Liver (tissue), 9 donors: Measurements from ENCODE around the gene MADCAM1. TPM values are rescaled to one million over a fixed set of nuclear protein-coding genes. Genes with fewer than 3 reads are reported as not detected.

ENCODE experiments used
- DNase-seq: peaks from one replicate; pipeline ENCODE4 v3.0.0-alpha.2; 2017; ENCODE audit warnings: low spot score
- H3K27ac ChIP-seq, 2 donors: one replicate each; pipeline ENCODE4 v1.7.0; 2013; ENCODE audit warnings: inconsistent platforms in 2 of 2, low read length in 2 of 2, control low read depth in 1 of 2, low read depth in 1 of 2, mild to moderate bottlenecking in 1 of 2
- H3K27me3 ChIP-seq, 4 donors: one replicate each; pipeline versions ENCODE4 v1.6.1 to v1.7.0; 2013; ENCODE audit warnings: low read length in 3 of 4, inconsistent platforms in 1 of 4, mild to moderate bottlenecking in 1 of 4, moderate library complexity in 1 of 4; ENCODE audit not compliant: control insufficient read depth in 4 of 4, insufficient read depth in 4 of 4
- H3K36me3 ChIP-seq, 4 donors: one replicate each; pipeline versions ENCODE4 v1.6.1 to v1.7.0; 2013; ENCODE audit warnings: low read length in 3 of 4, mild to moderate bottlenecking in 3 of 4, low read depth in 1 of 4, moderate library complexity in 1 of 4; ENCODE audit not compliant: control insufficient read depth in 4 of 4, insufficient read depth in 3 of 4
- H3K4me1 ChIP-seq, 4 donors: one replicate each; pipeline versions ENCODE4 v1.6.1 to v1.7.0; 2013; ENCODE audit warnings: low read length in 3 of 4, mild to moderate bottlenecking in 3 of 4, moderate library complexity in 1 of 4; ENCODE audit not compliant: control insufficient read depth in 4 of 4, insufficient read depth in 4 of 4
- H3K4me3 ChIP-seq, 3 donors: one replicate each; pipeline versions ENCODE4 v1.6.1 to v1.7.0; 2013; ENCODE audit warnings: low read length in 3 of 3, control low read depth in 1 of 3, low read depth in 1 of 3, mild to moderate bottlenecking in 1 of 3
- H3K9ac ChIP-seq, 2 donors: one replicate each; pipeline ENCODE4 v1.7.0; 2013; ENCODE audit warnings: low read length in 2 of 2, mild to moderate bottlenecking in 2 of 2, moderate library complexity in 2 of 2, control low read depth in 1 of 2, low read depth in 1 of 2
- H3K9me3 ChIP-seq, 4 donors: one replicate each; pipeline versions ENCODE4 v1.6.1 to v1.7.0; 2013; ENCODE audit warnings: low read length in 3 of 4; ENCODE audit not compliant: control insufficient read depth in 4 of 4
- EGR1 ChIP-seq, 2 donors: IDR thresholded peaks; 2 replicates each; pipeline ENCODE4 v1.6.1; 2016 to 2018; ENCODE audit warnings: antibody characterized with exemption in 2 of 2, low read depth in 2 of 2
- FOXA1 ChIP-seq: IDR thresholded peaks from 2 replicates; pipeline ENCODE4 v1.6.1; 2016; ENCODE audit warnings: antibody characterized with exemption
- FOXA2 ChIP-seq: IDR thresholded peaks from 2 replicates; pipeline ENCODE4 v1.6.1; 2016; ENCODE audit warnings: antibody characterized with exemption
- HNF4A ChIP-seq, 2 donors: conservative IDR thresholded peaks; 2 replicates each; pipeline ENCODE4 v1.6.1; 2016; ENCODE audit warnings: antibody characterized with exemption in 2 of 2, mild to moderate bottlenecking in 2 of 2
- HNF4G ChIP-seq: IDR thresholded peaks from 2 replicates; pipeline ENCODE4 v1.6.1; 2016; ENCODE audit warnings: antibody characterized with exemption
- JUND ChIP-seq, 2 donors: IDR thresholded peaks; 2 replicates each; pipeline ENCODE4 v1.6.1; 2016; ENCODE audit warnings: antibody characterized with exemption in 2 of 2
- RAD21 ChIP-seq, 2 donors: IDR thresholded peaks; 2 replicates each; pipeline ENCODE4 v1.6.1; 2016; ENCODE audit warnings: antibody characterized with exemption in 2 of 2, mild to moderate bottlenecking in 2 of 2
- RXRA ChIP-seq, 2 donors: IDR thresholded peaks; 2 replicates each; pipeline ENCODE4 v1.6.1; 2017 to 2018; ENCODE audit warnings: antibody characterized with exemption in 2 of 2, mild to moderate bottlenecking in 1 of 2
- SP1 ChIP-seq: IDR thresholded peaks from 2 replicates; pipeline ENCODE4 v1.6.1; 2018; ENCODE audit warnings: antibody characterized with exemption, mild to moderate bottlenecking
- TAF1 ChIP-seq: conservative IDR thresholded peaks from 2 replicates; pipeline ENCODE4 v1.6.1; 2016; ENCODE audit warnings: antibody characterized with exemption, mild to moderate bottlenecking
- YY1 ChIP-seq: IDR thresholded peaks from 2 replicates; pipeline ENCODE4 v1.6.1; 2016; ENCODE audit warnings: antibody characterized with exemption, mild to moderate bottlenecking
- WGBS: extraction: QIAGEN DNeasy Blood & Tissue Kit; methylation state at CpG from one replicate; pipeline ENCODE4 v1.1.7; 2013; 5-methylcytosine and 5-hydroxymethylcytosine counted together
- polyA plus RNA-seq, 2 donors: library from polyadenylated mRNA; stranded (reverse) in 1 of 2; unstranded in 1 of 2; fragments of 200-250 nt in 1 of 2; fragments of >200 nt in 1 of 2; fragmentation: Nextera tagmentation in 1 of 2; extraction: Ambion mirVana in 1 of 2; gene quantifications; one replicate each; pipeline versions ENCODE4 v1.2.1 to v1.2.3, GENCODE V29; 2013 to 2015
- total RNA-seq, 2 donors: library from RNA; depleted of rRNA; stranded (reverse); fragments of >200 nt; gene quantifications; one replicate each; pipeline ENCODE4 v1.2.3, GENCODE V29; 2014
- TF ChIP-seq, protein P1 (sequence below): IDR thresholded peaks from 2 replicates; pipeline ENCODE4 v1.6.1; 2016; ENCODE audit warnings: antibody characterized with exemption
- TF ChIP-seq, protein P2 (sequence below): IDR thresholded peaks from 2 replicates; pipeline ENCODE4 v1.6.1; 2016; ENCODE audit warnings: antibody characterized with exemption
- TF ChIP-seq, protein P3 (sequence below): IDR thresholded peaks from 2 replicates; pipeline ENCODE4 v1.6.1; 2016; ENCODE audit warnings: antibody characterized with exemption
- TF ChIP-seq, protein P4 (sequence below): fragments of 150-350 bp; IDR thresholded peaks from 2 replicates; pipeline ENCODE4 v1.5.1; 2017; ENCODE audit warnings: improper control_type of control experiment, low read depth, low read length; ENCODE audit not compliant: missing input control
- donor health status: healthy.
- donor health status: healthy.
- donor health status: healthy.
- donor health status: healthy.
- donor health status: healthy.

MADCAM1 gene
- total and polyA plus RNA-seq, 4 donors = 0.17 to 0.32 (median 0.24) TPM

DNA sequence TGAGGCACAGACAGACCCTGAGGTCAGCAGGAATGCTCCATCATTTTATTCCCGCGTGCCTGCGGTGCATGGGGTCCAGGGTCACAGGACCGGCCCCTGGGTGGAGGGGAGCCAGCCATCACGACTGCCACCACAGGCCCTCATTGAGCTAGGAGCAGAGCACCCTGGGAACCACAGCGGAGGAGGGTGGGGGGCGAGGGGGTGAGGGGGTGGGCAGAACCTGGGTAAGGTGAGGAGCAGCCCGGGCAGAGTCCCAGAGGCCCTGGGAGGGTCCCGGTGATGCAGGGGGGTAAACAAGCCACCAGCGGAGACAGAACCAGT lies 1.2 kb upstream of the MADCAM1 start:
- no peak for DNase-seq
- 58% methylated on average over 10 of the region's 10 CpGs for whole genome bisulfite sequencing
- Histone ChIP-seq H3K36me3 (no peaks in the 10 kb centered on the region), H3K4me3 (no peak overlapping the region), H3K9me3 (no peaks in the 10 kb centered on the region), H3K4me1 (peaks cover 0 to 7% (median 4%) of the 10 kb centered on the region in 4 donors), H3K27me3 (peaks cover 0 to 5% (median 0%) of the 10 kb centered on the region in 4 donors), H3K27ac (no peak overlapping the region), H3K9ac (no peak overlapping the region)
- no peak for TF ChIP-seq YY1
- no peak for TF ChIP-seq EGR1 (IDR thresholded peaks at IDR 0.05; ENCODE audit: low read depth in 2 of 2)
- TF ChIP-seq, protein P1, sequence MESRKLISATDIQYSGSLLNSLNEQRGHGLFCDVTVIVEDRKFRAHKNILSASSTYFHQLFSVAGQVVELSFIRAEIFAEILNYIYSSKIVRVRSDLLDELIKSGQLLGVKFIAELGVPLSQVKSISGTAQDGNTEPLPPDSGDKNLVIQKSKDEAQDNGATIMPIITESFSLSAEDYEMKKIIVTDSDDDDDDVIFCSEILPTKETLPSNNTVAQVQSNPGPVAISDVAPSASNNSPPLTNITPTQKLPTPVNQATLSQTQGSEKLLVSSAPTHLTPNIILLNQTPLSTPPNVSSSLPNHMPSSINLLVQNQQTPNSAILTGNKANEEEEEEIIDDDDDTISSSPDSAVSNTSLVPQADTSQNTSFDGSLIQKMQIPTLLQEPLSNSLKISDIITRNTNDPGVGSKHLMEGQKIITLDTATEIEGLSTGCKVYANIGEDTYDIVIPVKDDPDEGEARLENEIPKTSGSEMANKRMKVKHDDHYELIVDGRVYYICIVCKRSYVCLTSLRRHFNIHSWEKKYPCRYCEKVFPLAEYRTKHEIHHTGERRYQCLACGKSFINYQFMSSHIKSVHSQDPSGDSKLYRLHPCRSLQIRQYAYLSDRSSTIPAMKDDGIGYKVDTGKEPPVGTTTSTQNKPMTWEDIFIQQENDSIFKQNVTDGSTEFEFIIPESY = no peak
- TF ChIP-seq, protein P2, sequence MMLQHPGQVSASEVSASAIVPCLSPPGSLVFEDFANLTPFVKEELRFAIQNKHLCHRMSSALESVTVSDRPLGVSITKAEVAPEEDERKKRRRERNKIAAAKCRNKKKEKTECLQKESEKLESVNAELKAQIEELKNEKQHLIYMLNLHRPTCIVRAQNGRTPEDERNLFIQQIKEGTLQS = no peak
- TF ChIP-seq FOXA1 = no peak
- TF ChIP-seq TAF1 = no peak
- TF ChIP-seq SP1 = no peak
- no peak for TF ChIP-seq FOXA2
- TF ChIP-seq, protein P3, sequence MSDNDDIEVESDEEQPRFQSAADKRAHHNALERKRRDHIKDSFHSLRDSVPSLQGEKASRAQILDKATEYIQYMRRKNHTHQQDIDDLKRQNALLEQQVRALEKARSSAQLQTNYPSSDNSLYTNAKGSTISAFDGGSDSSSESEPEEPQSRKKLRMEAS = no peak
- TF ChIP-seq HNF4A (conservative IDR thresholded peaks at IDR 0.05) = no peak
- no peak for TF ChIP-seq RAD21 (IDR thresholded peaks at IDR 0.05)
- no peak for TF ChIP-seq JUND (IDR thresholded peaks at IDR 0.05)

DNA sequence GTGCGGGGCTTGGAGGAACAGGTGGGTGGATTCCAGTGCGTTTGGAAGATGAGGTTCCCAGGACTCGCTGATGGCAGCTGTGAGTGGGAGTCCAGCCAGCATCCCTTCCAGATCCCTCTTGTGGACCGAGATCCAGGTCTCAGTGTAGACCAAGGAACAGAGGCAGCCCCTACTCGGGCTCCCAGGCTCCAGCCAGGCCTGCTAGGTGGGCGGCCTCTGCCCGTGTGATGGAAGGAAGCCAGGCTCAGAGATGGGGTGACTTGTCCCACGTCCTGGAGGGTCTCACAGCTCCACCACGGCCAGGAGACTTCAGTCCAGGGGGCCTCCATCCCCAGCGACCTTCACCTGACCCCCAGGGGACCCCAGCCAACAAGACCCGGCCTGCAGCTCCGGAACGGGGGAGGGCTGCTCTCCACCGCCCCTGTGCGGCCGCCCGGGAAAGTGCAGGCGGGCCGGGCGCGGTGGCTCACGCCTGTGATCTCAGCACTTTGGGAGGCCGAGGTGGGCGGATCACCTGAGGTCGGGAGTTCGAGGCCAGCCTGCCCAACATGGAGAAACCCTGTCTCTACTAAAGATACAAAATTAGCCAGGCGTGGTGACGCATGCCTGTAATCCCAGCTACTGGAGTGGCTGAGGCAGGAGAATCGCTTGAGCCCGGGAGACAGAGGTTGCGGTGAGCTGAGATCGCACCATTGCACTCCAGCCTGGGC lies 729 bp upstream of the MADCAM1 start:
- Histone ChIP-seq H3K9ac (no peak overlapping the region), H3K27ac (no peak overlapping the region), H3K9me3 (no peaks in the 10 kb centered on the region), H3K36me3 (no peaks in the 10 kb centered on the region), H3K4me1 (peaks cover 0 to 7% (median 4%) of the 10 kb centered on the region in 4 donors), H3K4me3 (no peak overlapping the region), H3K27me3 (peaks cover 0 to 5% (median 0%) of the 10 kb centered on the region in 4 donors)
- 20% methylated on average over 32 of the region's 32 CpGs for WGBS
- TF ChIP-seq RAD21 (IDR thresholded peaks at IDR 0.05) (peak in 1 of 2 donors; percentile 62), HNF4A (conservative IDR thresholded peaks at IDR 0.05) (no peak), HNF4G (no peak)
- TF ChIP-seq, protein P4, sequence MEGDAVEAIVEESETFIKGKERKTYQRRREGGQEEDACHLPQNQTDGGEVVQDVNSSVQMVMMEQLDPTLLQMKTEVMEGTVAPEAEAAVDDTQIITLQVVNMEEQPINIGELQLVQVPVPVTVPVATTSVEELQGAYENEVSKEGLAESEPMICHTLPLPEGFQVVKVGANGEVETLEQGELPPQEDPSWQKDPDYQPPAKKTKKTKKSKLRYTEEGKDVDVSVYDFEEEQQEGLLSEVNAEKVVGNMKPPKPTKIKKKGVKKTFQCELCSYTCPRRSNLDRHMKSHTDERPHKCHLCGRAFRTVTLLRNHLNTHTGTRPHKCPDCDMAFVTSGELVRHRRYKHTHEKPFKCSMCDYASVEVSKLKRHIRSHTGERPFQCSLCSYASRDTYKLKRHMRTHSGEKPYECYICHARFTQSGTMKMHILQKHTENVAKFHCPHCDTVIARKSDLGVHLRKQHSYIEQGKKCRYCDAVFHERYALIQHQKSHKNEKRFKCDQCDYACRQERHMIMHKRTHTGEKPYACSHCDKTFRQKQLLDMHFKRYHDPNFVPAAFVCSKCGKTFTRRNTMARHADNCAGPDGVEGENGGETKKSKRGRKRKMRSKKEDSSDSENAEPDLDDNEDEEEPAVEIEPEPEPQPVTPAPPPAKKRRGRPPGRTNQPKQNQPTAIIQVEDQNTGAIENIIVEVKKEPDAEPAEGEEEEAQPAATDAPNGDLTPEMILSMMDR = peak; percentile 45
- no peak for DNase-seq

DNA sequence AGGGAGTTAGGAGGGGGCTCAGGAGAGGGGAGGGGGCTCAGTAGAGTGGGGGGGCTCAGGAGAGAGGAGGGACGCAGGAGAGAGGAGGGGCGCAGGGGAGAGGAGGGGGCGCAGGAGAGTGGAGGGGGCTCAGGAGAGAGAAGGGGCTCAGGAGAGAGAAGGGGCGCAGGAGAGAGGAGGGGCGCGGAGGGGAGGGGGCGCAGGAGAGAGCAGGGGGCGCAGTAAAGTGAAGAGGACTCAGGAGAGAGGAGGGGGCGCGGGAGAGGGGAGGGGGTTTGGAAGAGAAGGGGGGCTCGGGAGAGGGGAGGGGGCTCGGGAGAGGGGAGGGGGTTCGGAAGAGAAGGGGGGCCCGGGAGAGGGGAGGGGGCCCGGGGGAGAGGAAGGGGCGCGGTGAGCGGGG lies 700 bp downstream of the MADCAM1 start:
- no peaks in the 10 kb centered on the region for H3K36me3 ChIP-seq
- H3K27ac ChIP-seq = no peak overlapping the region
- H3K9me3 ChIP-seq = no peaks in the 10 kb centered on the region
- peaks cover 0 to 5% (median 0%) of the 10 kb centered on the region in 4 donors for H3K27me3 ChIP-seq
- H3K4me3 ChIP-seq = no peak overlapping the region
- H3K9ac ChIP-seq = no peak overlapping the region
- no peak for DNase-seq
- 8% methylated on average over 18 of the region's 18 CpGs for WGBS
- TF ChIP-seq, protein P3 = no peak
- no peak for TF ChIP-seq JUND (IDR thresholded peaks at IDR 0.05)
- no peak for TF ChIP-seq RXRA (IDR thresholded peaks at IDR 0.05)
- TF ChIP-seq, protein P2 = no peak
- TF ChIP-seq TAF1 = no peak
- TF ChIP-seq SP1 = no peak
- TF ChIP-seq, protein P1 = no peak
- no peak for TF ChIP-seq EGR1 (IDR thresholded peaks at IDR 0.05; ENCODE audit: low read depth in 2 of 2)
- H3K4me1 ChIP-seq = peaks cover 0 to 7% (median 4%) of the 10 kb centered on the region in 4 donors
